HepG2 (cell line): ENCODE measurements around the gene HYOU1. TPM values are rescaled to one million over a fixed set of nuclear protein-coding genes. Genes with fewer than 3 reads are reported as not detected.
A peak's percentile ranks its signal among the peaks of the same experiment; 100 is the strongest.

ENCODE experiments used
- ATAC-seq: fragments of 200-7000 bp; cut with Tn5 transposase; 3 replicates; pipeline ENCODE4 v1.9.1; 2020; ENCODE audit warnings: mild to moderate bottlenecking, moderate library complexity
- BruUV-seq: library from RNA; stranded (reverse); fragments of 400-500 nt; replicated peaks from 2 replicates; lab custom pipeline; 2021; lab: Mats Ljungman, UMichigan
- CTCF ChIA-PET: fragments of 300-600 bp; formaldehyde crosslinking; extraction: SDS; loops from one replicate; lab custom pipeline; 2021; ENCODE audit warnings: low total read pairs, inconsistent platforms, low intra/inter-chr PET ratio; lab: Yijun Ruan, JAX
- POLR2A ChIA-PET: fragments of 350-600 bp; sonication (Branson Sonifier 250); formaldehyde crosslinking; loops from one replicate; lab custom pipeline; 2020; ENCODE audit warnings: antibody characterized with exemption, inconsistent platforms; lab: Yijun Ruan, JAX
- DNase-seq: peaks from one replicate; pipeline ENCODE4 v3.0.0-alpha.2; 2015; ENCODE audit warnings: low spot score
- FAIRE-seq: peaks from 3 replicates; lab custom pipeline; 2011; peaks lifted over from hg19 to GRCh38; lab: Jason Lieb, UNC
- H2AFZ ChIP-seq: one replicate; pipeline ENCODE4 v1.6.1; 2011; ENCODE audit warnings: low read length, inconsistent platforms
- H3K27ac ChIP-seq: fragments of 300-600 bp; 3 replicates; pipeline ENCODE4 v1.8.0; 2011; ENCODE audit warnings: mixed run types, mild to moderate bottlenecking, mixed read lengths, low read length, inconsistent platforms; ENCODE audit not compliant: insufficient read depth; ENCODE audit errors: extremely low read length
- H3K27me3 ChIP-seq, 2 experiments: fragments of 200-600 bp in 1 of 2; 2 replicates in 1 of 2; 3 replicates in 1 of 2; pipeline versions ENCODE4 v1.6.0 to v1.8.0; 2011; ENCODE audit warnings: low read length in 2 of 2, mild to moderate bottlenecking in 2 of 2, moderate library complexity in 2 of 2, inconsistent platforms in 1 of 2; ENCODE audit not compliant: insufficient read depth in 2 of 2, control insufficient read depth in 1 of 2
- H3K36me3 ChIP-seq, 2 experiments: fragments of 200-600 bp in 1 of 2; replicated peaks in 1 of 2; 2 replicates in 1 of 2; 3 replicates in 1 of 2; pipeline versions ENCODE4 v1.5.1 to v1.8.0; 2011; ENCODE audit warnings: low read length in 2 of 2, inconsistent platforms in 1 of 2; ENCODE audit not compliant: insufficient read depth in 2 of 2, control insufficient read depth in 1 of 2
- H3K4me1 ChIP-seq: 2 replicates; pipeline ENCODE4 v1.5.1; 2012; ENCODE audit warnings: low read length, inconsistent platforms; ENCODE audit not compliant: insufficient read depth
- H3K4me2 ChIP-seq: 2 replicates; pipeline ENCODE4 v1.6.0; 2011; ENCODE audit warnings: low read depth, low read length, inconsistent platforms
- H3K4me3 ChIP-seq, 3 experiments: fragments of 200-600 bp in 1 of 3; sonication (generic), shearing (Covaris generic) in 1 of 3; replicated peaks in 1 of 3; 2 replicates each; pipeline ENCODE4 v1.5.1; 2011 to 2016; ENCODE audit warnings: low read length in 3 of 3, inconsistent platforms in 2 of 3, low read depth in 2 of 3, mild to moderate bottlenecking in 2 of 3, control low read depth in 1 of 3, mixed read lengths in 1 of 3; ENCODE audit not compliant: insufficient read depth in 1 of 3
- H3K79me2 ChIP-seq: one replicate; pipeline ENCODE4 v1.6.1; 2011; ENCODE audit warnings: low read length, inconsistent platforms; ENCODE audit not compliant: insufficient read depth
- H3K9ac ChIP-seq: 2 replicates; pipeline ENCODE4 v1.6.0; 2011; ENCODE audit warnings: mild to moderate bottlenecking, low read depth, low read length, inconsistent platforms; ENCODE audit not compliant: insufficient read depth
- H3K9me3 ChIP-seq: 2 replicates; pipeline ENCODE4 v1.5.1; 2012; ENCODE audit warnings: mild to moderate bottlenecking, low read length
- H4K20me1 ChIP-seq: 2 replicates; pipeline ENCODE4 v1.6.0; 2011; ENCODE audit warnings: inconsistent platforms, mild to moderate bottlenecking, low read length, moderate library complexity; ENCODE audit not compliant: insufficient read depth
- DPF2 ChIP-seq: sonication (generic); formaldehyde crosslinking; IDR thresholded peaks from 2 replicates; pipeline ENCODE4 v1.4.0; 2020; ENCODE audit warnings: mild to moderate bottlenecking, low read depth, missing genetic modification reagents, borderline replicate concordance
- HES4 ChIP-seq: sonication (generic); formaldehyde crosslinking; IDR thresholded peaks from 2 replicates; pipeline ENCODE4 v1.9.0; 2021; ENCODE audit warnings: mild to moderate bottlenecking, missing genetic modification reagents, borderline replicate concordance
- HNRNPLL ChIP-seq: fragments of 200-400 bp; formaldehyde crosslinking; IDR thresholded peaks from 2 replicates; pipeline ENCODE4 v1.6.1; 2017; ENCODE audit warnings: mild to moderate bottlenecking, low read depth, low read length; ENCODE audit not compliant: poor library complexity, severe bottlenecking
- KAT7 ChIP-seq: IDR thresholded peaks from 2 replicates; pipeline ENCODE4 v1.6.1; 2018; ENCODE audit warnings: borderline replicate concordance, missing compliant biosample characterization
- MED13 ChIP-seq: sonication (generic); formaldehyde crosslinking; IDR thresholded peaks from 2 replicates; pipeline ENCODE4 v1.5.0; 2020; ENCODE audit warnings: missing genetic modification reagents
- PITX1 ChIP-seq: sonication (generic); formaldehyde crosslinking; IDR thresholded peaks from 2 replicates; pipeline ENCODE4 v1.5.1; 2020; ENCODE audit warnings: mild to moderate bottlenecking, missing genetic modification reagents
- RNF2 ChIP-seq: fragments of 450-650 bp; conservative IDR thresholded peaks from 2 replicates; pipeline ENCODE4 v1.6.1; 2016; ENCODE audit warnings: low read depth
- TRIM24 ChIP-seq: sonication (generic); formaldehyde crosslinking; IDR thresholded peaks from 2 replicates; pipeline ENCODE4 v1.8.0; 2022; ENCODE audit warnings: mild to moderate bottlenecking, missing genetic modification reagents
- ZFP90 ChIP-seq: sonication (generic); formaldehyde crosslinking; IDR thresholded peaks from 2 replicates; pipeline ENCODE4 v1.8.0; 2022; ENCODE audit warnings: missing genetic modification reagents, mild to moderate bottlenecking, inconsistent platforms, borderline replicate concordance
- ZFP91 ChIP-seq: sonication (generic); formaldehyde crosslinking; IDR thresholded peaks from 2 replicates; pipeline ENCODE4 v1.9.0; 2022; ENCODE audit warnings: missing genetic modification reagents, mild to moderate bottlenecking, borderline replicate concordance
- ZNF251 ChIP-seq: sonication (generic); formaldehyde crosslinking; IDR thresholded peaks from 2 replicates; pipeline ENCODE4 v1.9.0; 2021; ENCODE audit warnings: mild to moderate bottlenecking, missing genetic modification reagents
- ZNF350 ChIP-seq: sonication (generic); formaldehyde crosslinking; IDR thresholded peaks from 2 replicates; pipeline ENCODE4 v1.4.0; 2020; ENCODE audit warnings: mild to moderate bottlenecking, low read depth, missing genetic modification reagents, borderline replicate concordance
- ZNF547 ChIP-seq: sonication (generic); formaldehyde crosslinking; IDR thresholded peaks from 2 replicates; pipeline ENCODE4 v1.5.1; 2020; ENCODE audit warnings: mild to moderate bottlenecking, missing genetic modification reagents
- ZNF562 ChIP-seq: sonication (generic); formaldehyde crosslinking; IDR thresholded peaks from 2 replicates; pipeline ENCODE4 v1.8.0; 2022; ENCODE audit warnings: missing genetic modification reagents, borderline replicate concordance
- ZSCAN29 ChIP-seq: sonication (generic); formaldehyde crosslinking; conservative IDR thresholded peaks from 2 replicates; pipeline ENCODE4 v1.4.0; 2020; ENCODE audit warnings: mild to moderate bottlenecking, missing genetic modification reagents
- ZZZ3 ChIP-seq: sonication (generic); formaldehyde crosslinking; IDR thresholded peaks from 2 replicates; pipeline ENCODE4 v1.4.0; 2020; ENCODE audit warnings: missing genetic modification reagents, mild to moderate bottlenecking, borderline replicate concordance
- WGBS: methylation state at CpG from one replicate; pipeline ENCODE4 v1.1.6; 2017; ENCODE audit warnings: low lambda C conversion rate; 5-methylcytosine and 5-hydroxymethylcytosine counted together
- in situ Hi-C: cut with HindIII; loops from 2 replicates; pipeline ENCODE4 v1.10.0; 2017; ENCODE audit warnings: low pct_unique_long_range_greater_than_20kb; ENCODE audit not compliant: extremely low pct_ligation_motif_present
- intact Hi-C: fragments of 100-400 bp; cut with micrococcal nuclease; formaldehyde crosslinking; loops from one replicate; pipeline ENCODE4 v1.10.0; 2022; ENCODE audit not compliant: unreplicated experiment
- polyA plus RNA-seq, 8 experiments: library from polyadenylated mRNA; depleted of rRNA in 3 of 8; stranded (reverse) in 7 of 8; unstranded in 1 of 8; fragments of >200 nt; fragmentation: Illumina TruSeq in 4 of 8; extraction: Trizol in 4 of 8; gene quantifications; 2 replicates each; pipeline versions ENCODE4 v1.2.1 to v1.2.3, GENCODE V29; 2011 to 2016; ENCODE audit warnings: low read depth in 4 of 8, missing spikeins in 1 of 8, mixed read lengths in 1 of 8; ENCODE audit not compliant: insufficient read depth in 1 of 8
- total RNA-seq, 5 experiments: library from RNA; depleted of rRNA; stranded (reverse); fragments of >200 nt; fragmentation: Illumina TruSeq; extraction: Trizol; gene quantifications; 2 replicates each; pipeline ENCODE4 v1.2.3, GENCODE V29; 2016; ENCODE audit warnings: low read depth in 1 of 5
- TF ChIP-seq, protein P1 (sequence below): sonication (generic); formaldehyde crosslinking; IDR thresholded peaks from 2 replicates; pipeline ENCODE4 v1.4.0; 2020; ENCODE audit warnings: missing genetic modification reagents, borderline replicate concordance
- TF ChIP-seq, protein P2 (sequence below): sonication (generic); formaldehyde crosslinking; IDR thresholded peaks from 2 replicates; pipeline ENCODE4 v1.4.0; 2020; ENCODE audit warnings: mild to moderate bottlenecking, missing genetic modification reagents
- TF ChIP-seq, protein P3 (sequence below): sonication (generic); formaldehyde crosslinking; IDR thresholded peaks from 2 replicates; pipeline ENCODE4 v1.5.0; 2020; ENCODE audit warnings: missing genetic modification reagents

Gene HYOU1
- total and polyA plus RNA-seq, 2 of the 13 experiments (the other 11 are each of a cell fraction or from before 2014, with no cell fraction given): 127 to 155 TPM

- H3K36me3 ChIP-seq: peaks cover 6 to 17% of the 10 kb centered on the region in 2 experiments; a peak in 3 of 5 replicates
- H4K20me1 ChIP-seq: no peaks in the 10 kb centered on the region
- peak overlapping the region; percentile 56 for H3K27ac ChIP-seq
- ChIA-PET CTCF (no interaction called here), POLR2A (interaction anchor here (1.0 to 2.8 kb wide), 15 partner anchors 15 to 207 kb away, joined by 3 to 66 read pairs (median 5); partner anchors contain the start of genes DDX6, DPAGT1, NLRX1 and RPS25)
- peak overlapping the region; percentile 79 to 91 (median 90) for H3K4me3 ChIP-seq
- H3K9ac ChIP-seq: peak overlapping the region; percentile 74
- peaks cover 35% of the 10 kb centered on the region for H3K79me2 ChIP-seq
- H3K9me3 ChIP-seq: no peaks in the 10 kb centered on the region
- H3K27me3 ChIP-seq: no peaks in the 10 kb centered on the region; a peak in 1 of 5 replicates
- no peak for FAIRE-seq
- peaks cover 42% of the 10 kb centered on the region for H3K4me1 ChIP-seq
- in situ Hi-C loops: no loop called here
- DNase-seq: no peak
- H2AFZ ChIP-seq: no peak overlapping the region
- ATAC-seq: peak; percentile 36
- intact Hi-C loops: loop anchor here (2.0 kb wide), 1 partner anchor 32 kb away; the partner anchor contains the start of gene SLC37A4
- peak overlapping the region; percentile 80 for H3K4me2 ChIP-seq
- BruUV-seq: TSS peak; percentile 65
- WGBS: 0% methylated on average over 5 of the region's 19 CpGs
- no peak for TF ChIP-seq RNF2
- TF ChIP-seq, protein P1, sequence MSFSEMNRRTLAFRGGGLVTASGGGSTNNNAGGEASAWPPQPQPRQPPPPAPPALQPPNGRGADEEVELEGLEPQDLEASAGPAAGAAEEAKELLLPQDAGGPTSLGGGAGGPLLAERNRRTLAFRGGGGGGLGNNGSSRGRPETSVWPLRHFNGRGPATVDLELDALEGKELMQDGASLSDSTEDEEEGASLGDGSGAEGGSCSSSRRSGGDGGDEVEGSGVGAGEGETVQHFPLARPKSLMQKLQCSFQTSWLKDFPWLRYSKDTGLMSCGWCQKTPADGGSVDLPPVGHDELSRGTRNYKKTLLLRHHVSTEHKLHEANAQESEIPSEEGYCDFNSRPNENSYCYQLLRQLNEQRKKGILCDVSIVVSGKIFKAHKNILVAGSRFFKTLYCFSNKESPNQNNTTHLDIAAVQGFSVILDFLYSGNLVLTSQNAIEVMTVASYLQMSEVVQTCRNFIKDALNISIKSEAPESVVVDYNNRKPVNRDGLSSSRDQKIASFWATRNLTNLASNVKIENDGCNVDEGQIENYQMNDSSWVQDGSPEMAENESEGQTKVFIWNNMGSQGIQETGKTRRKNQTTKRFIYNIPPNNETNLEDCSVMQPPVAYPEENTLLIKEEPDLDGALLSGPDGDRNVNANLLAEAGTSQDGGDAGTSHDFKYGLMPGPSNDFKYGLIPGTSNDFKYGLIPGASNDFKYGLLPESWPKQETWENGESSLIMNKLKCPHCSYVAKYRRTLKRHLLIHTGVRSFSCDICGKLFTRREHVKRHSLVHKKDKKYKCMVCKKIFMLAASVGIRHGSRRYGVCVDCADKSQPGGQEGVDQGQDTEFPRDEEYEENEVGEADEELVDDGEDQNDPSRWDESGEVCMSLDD: peak; percentile 1; the same call in 1 of the 2 replicates
- 0 out of 2 replicates have a peak, but pooled peaks have one; percentile 30 for TF ChIP-seq DPF2 (CRISPR knock-in tag)
- 0 out of 2 replicates have a peak, but pooled peaks have one; percentile 57 for TF ChIP-seq ZFP91 (CRISPR knock-in tag)
- TF ChIP-seq HNRNPLL: peak; percentile 1
- TF ChIP-seq ZNF350 (CRISPR knock-in tag): 0 out of 2 replicates have a peak, but pooled peaks have one; percentile 2
- TF ChIP-seq MED13 (CRISPR knock-in tag): no peak
- 0 out of 2 replicates have a peak, but pooled peaks have one; percentile 55 for TF ChIP-seq ZNF251
- no peak for TF ChIP-seq ZNF562 (CRISPR knock-in tag)
- TF ChIP-seq PITX1 (CRISPR knock-in tag): peak; percentile 5; the same call in 1 of the 2 replicates
- TF ChIP-seq, protein P2, sequence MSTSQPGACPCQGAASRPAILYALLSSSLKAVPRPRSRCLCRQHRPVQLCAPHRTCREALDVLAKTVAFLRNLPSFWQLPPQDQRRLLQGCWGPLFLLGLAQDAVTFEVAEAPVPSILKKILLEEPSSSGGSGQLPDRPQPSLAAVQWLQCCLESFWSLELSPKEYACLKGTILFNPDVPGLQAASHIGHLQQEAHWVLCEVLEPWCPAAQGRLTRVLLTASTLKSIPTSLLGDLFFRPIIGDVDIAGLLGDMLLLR (CRISPR knock-in tag): peak; percentile 41; the same call in 1 of the 2 replicates
- TF ChIP-seq ZFP90 (CRISPR knock-in tag): no peak
- 0 out of 2 replicates have a peak, but pooled peaks have one; percentile 17 for TF ChIP-seq KAT7 (CRISPR knock-in tag)
- no peak for TF ChIP-seq ZSCAN29 (CRISPR knock-in tag)
- peak; percentile 50; the same call in 1 of the 2 replicates for TF ChIP-seq HES4 (CRISPR knock-in tag)
- no peak for TF ChIP-seq TRIM24 (CRISPR knock-in tag)
- TF ChIP-seq ZNF547 (CRISPR knock-in tag): no peak; the same call in 1 of the 2 replicates
- 0 out of 2 replicates have a peak, but pooled peaks have one; percentile 34 for TF ChIP-seq ZZZ3 (CRISPR knock-in tag)
- TF ChIP-seq, protein P3, sequence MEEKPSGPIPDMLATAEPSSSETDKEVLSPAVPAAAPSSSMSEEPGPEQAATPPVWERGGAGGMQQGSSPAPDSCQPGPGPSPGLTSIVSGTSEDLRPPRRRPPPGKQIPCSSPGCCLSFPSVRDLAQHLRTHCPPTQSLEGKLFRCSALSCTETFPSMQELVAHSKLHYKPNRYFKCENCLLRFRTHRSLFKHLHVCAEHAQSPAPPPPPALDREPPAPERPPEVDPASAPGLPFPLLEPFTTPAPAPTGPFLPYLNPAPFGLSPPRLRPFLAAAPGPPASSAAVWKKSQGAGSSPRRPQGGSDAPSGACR (CRISPR knock-in tag): 0 out of 2 replicates have a peak, but pooled peaks have one; percentile 2
Observed at GRCh38 chr11:118998388-118998717, 58.7 kb downstream of the HYOU1 start.
